IMR-90 (cell line): ENCODE results near the gene ZYG11B. TPM values are rescaled to one million over a fixed set of nuclear protein-coding genes. Genes with fewer than 3 reads are reported as not detected.

Source experiments
- ATAC-seq: fragments of 200-7000 bp; cut with Tn5 transposase; 2 replicates; pipeline ENCODE4 v1.9.1; 2020; ENCODE audit warnings: low read depth, mild to moderate bottlenecking, moderate library complexity
- BruUV-seq: library from RNA; stranded (reverse); fragments of 400-500 nt; replicated peaks from 2 replicates; lab custom pipeline; 2021; lab: Mats Ljungman, UMichigan
- CTCF ChIA-PET: fragments of 300-600 bp; formaldehyde crosslinking; extraction: SDS; loops from one replicate; lab custom pipeline; 2021; ENCODE audit warnings: antibody characterized with exemption; lab: Yijun Ruan, JAX
- POLR2A ChIA-PET: fragments of 300-600 bp; sonication (Branson Sonifier 250); formaldehyde crosslinking; loops from one replicate; lab custom pipeline; 2022; ENCODE audit warnings: antibody characterized with exemption; ENCODE audit not compliant: unreplicated experiment; lab: Charles Lee
- DNase-seq: peaks from one replicate; pipeline ENCODE4 v3.0.0; 2013
- H2AFZ ChIP-seq: replicated peaks from 2 replicates; pipeline ENCODE3; 2013; ENCODE audit warnings: low read length, mild to moderate bottlenecking; ENCODE audit not compliant: poor library complexity
- H2AK5ac ChIP-seq: 2 replicates; pipeline ENCODE4 v1.6.1; 2013; ENCODE audit warnings: low read depth, low read length, inconsistent platforms
- H2AK9ac ChIP-seq: replicated peaks from 2 replicates; pipeline ENCODE3; 2013; ENCODE audit warnings: mild to moderate bottlenecking, low read depth, low read length, moderate library complexity; ENCODE audit not compliant: poor library complexity
- H2BK120ac ChIP-seq: 2 replicates; pipeline ENCODE4 v1.6.1; 2013; ENCODE audit warnings: low read depth, low read length, inconsistent platforms
- H2BK15ac ChIP-seq: 3 replicates; pipeline ENCODE4 v1.6.1; 2013; ENCODE audit warnings: low read depth, low read length, inconsistent platforms
- H2BK20ac ChIP-seq: 2 replicates; pipeline ENCODE4 v1.6.1; 2013; ENCODE audit warnings: low read depth, mild to moderate bottlenecking, inconsistent platforms, low read length, moderate library complexity
- H2BK5ac ChIP-seq: 2 replicates; pipeline ENCODE4 v1.6.1; 2013; ENCODE audit warnings: mild to moderate bottlenecking, low read depth, low read length, inconsistent platforms; ENCODE audit not compliant: poor library complexity, severe bottlenecking
- H3K14ac ChIP-seq: replicated peaks from 2 replicates; pipeline ENCODE4 v1.6.1; 2013; ENCODE audit warnings: low read depth, low read length, inconsistent platforms
- H3K18ac ChIP-seq: 2 replicates; pipeline ENCODE4 v1.6.1; 2013; ENCODE audit warnings: low read depth, low read length, control low read depth
- H3K23ac ChIP-seq: 2 replicates; pipeline ENCODE4 v1.6.1; 2013; ENCODE audit warnings: low read depth, low read length, inconsistent platforms
- H3K27ac ChIP-seq: 2 replicates; pipeline ENCODE4 v1.5.1; 2013; ENCODE audit warnings: mild to moderate bottlenecking, control low read depth, low read length; ENCODE audit not compliant: insufficient read depth
- H3K27me3 ChIP-seq: 2 replicates; pipeline ENCODE4 v1.6.1; 2013; ENCODE audit warnings: low read length; ENCODE audit not compliant: control insufficient read depth, insufficient read depth
- H3K36me3 ChIP-seq: 2 replicates; pipeline ENCODE4 v1.6.1; 2013; ENCODE audit warnings: low read length, mixed read lengths; ENCODE audit not compliant: control insufficient read depth, insufficient read depth
- H3K4ac ChIP-seq: 2 replicates; pipeline ENCODE4 v1.6.1; 2013; ENCODE audit warnings: low read depth, low read length, inconsistent platforms
- H3K4me1 ChIP-seq: 2 replicates; pipeline ENCODE4 v1.6.1; 2013; ENCODE audit warnings: low read length, mixed read lengths; ENCODE audit not compliant: control insufficient read depth, insufficient read depth
- H3K4me2 ChIP-seq: 2 replicates; pipeline ENCODE4 v1.6.1; 2013; ENCODE audit warnings: low read depth, mild to moderate bottlenecking, control low read depth, low read length, moderate library complexity
- H3K4me3 ChIP-seq: 2 replicates; pipeline ENCODE4 v1.5.1; 2013; ENCODE audit warnings: low read depth, mild to moderate bottlenecking, control low read depth, low read length, moderate library complexity; ENCODE audit not compliant: insufficient read depth
- H3K56ac ChIP-seq: 2 replicates; pipeline ENCODE4 v1.6.1; 2013; ENCODE audit warnings: low read length, inconsistent platforms; ENCODE audit not compliant: insufficient read depth; ENCODE audit errors: extremely low read depth
- H3K79me1 ChIP-seq, 2 experiments: 2 replicates each; pipeline ENCODE4 v1.6.1; 2013; ENCODE audit warnings: low read length in 2 of 2, inconsistent platforms in 1 of 2, low read depth in 1 of 2
- H3K9ac ChIP-seq: 2 replicates; pipeline ENCODE4 v1.6.1; 2013; ENCODE audit warnings: low read depth, low read length, control low read depth
- H3K9me1 ChIP-seq: 2 replicates; pipeline ENCODE4 v1.6.1; 2013; ENCODE audit warnings: low read length, inconsistent platforms; ENCODE audit not compliant: insufficient read depth
- H3K9me3 ChIP-seq: 2 replicates; pipeline ENCODE4 v1.6.1; 2013; ENCODE audit warnings: low read length; ENCODE audit not compliant: control insufficient read depth, insufficient read depth
- H4K20me1 ChIP-seq: 2 replicates; pipeline ENCODE4 v1.6.1; 2013; ENCODE audit warnings: low read length, inconsistent platforms; ENCODE audit not compliant: insufficient read depth
- H4K5ac ChIP-seq: 2 replicates; pipeline ENCODE4 v1.6.1; 2013; ENCODE audit warnings: mild to moderate bottlenecking, low read depth, low read length, control low read depth
- H4K8ac ChIP-seq, 2 experiments: 2 replicates each; pipeline ENCODE4 v1.6.1; 2013; ENCODE audit warnings: low read depth in 2 of 2, low read length in 2 of 2, control low read depth in 1 of 2, inconsistent platforms in 1 of 2
- H4K91ac ChIP-seq: 2 replicates; pipeline ENCODE4 v1.6.1; 2013; ENCODE audit warnings: low read depth, low read length, inconsistent platforms; ENCODE audit not compliant: insufficient read depth
- SMC3 ChIP-seq: fragments of 150-350 bp; IDR thresholded peaks from 2 replicates; pipeline ENCODE4 v1.6.1; 2016; ENCODE audit warnings: low read depth, mild to moderate bottlenecking, antibody characterized with exemption, low read length, moderate library complexity
- WGBS, 2 experiments: methylation state at CpG; one replicate each; pipeline versions ENCODE4 v1.1.5 to v1.1.7; 2013; ENCODE audit warnings: missing lambda C conversion rate in 2 of 2; ENCODE audit not compliant: insufficient read length in 1 of 2; ENCODE audit errors: extremely low coverage in 2 of 2; 5-methylcytosine and 5-hydroxymethylcytosine counted together
- dilution Hi-C: fragments of 300-500 bp; cut with HindIII; formaldehyde crosslinking; loops from one replicate; pipeline ENCODE4 v1.14.3; 2018; ENCODE audit warnings: low sequenced_read_pairs; ENCODE audit not compliant: unreplicated experiment
- in situ Hi-C: fragments of 300-500 bp; cut with MboI; formaldehyde crosslinking; loops from 3 replicates; pipeline ENCODE4 v1.14.3; 2019; ENCODE audit warnings: low sequenced_read_pairs, inconsistent platforms, mixed read lengths
- intact Hi-C: fragments of 100-400 bp; cut with micrococcal nuclease; formaldehyde crosslinking; loops from 2 replicates; pipeline ENCODE4 v1.10.0; 2022
- polyA plus RNA-seq, 3 experiments: library from polyadenylated mRNA; depleted of rRNA; stranded (reverse); fragments of >200 nt; gene quantifications; 2 replicates each; pipeline ENCODE4 v1.2.3, GENCODE V29; 2012; ENCODE audit warnings: low replicate concordance in 1 of 3
- total RNA-seq: library from RNA; depleted of rRNA; stranded (reverse); fragments of >200 nt; gene quantifications from 2 replicates; pipeline ENCODE4 v1.2.3, GENCODE V29; 2012
- TF ChIP-seq, protein P1 (sequence below): fragments of 150-350 bp; IDR thresholded peaks from 2 replicates; pipeline ENCODE4 v1.6.1; 2017; ENCODE audit warnings: mild to moderate bottlenecking, antibody characterized with exemption, low read length, low read depth

The ZYG11B gene
- total and polyA plus RNA-seq, 2 of the 4 experiments (the other 2 are of a cell fraction): 8.1 to 55.2 TPM

DNA sequence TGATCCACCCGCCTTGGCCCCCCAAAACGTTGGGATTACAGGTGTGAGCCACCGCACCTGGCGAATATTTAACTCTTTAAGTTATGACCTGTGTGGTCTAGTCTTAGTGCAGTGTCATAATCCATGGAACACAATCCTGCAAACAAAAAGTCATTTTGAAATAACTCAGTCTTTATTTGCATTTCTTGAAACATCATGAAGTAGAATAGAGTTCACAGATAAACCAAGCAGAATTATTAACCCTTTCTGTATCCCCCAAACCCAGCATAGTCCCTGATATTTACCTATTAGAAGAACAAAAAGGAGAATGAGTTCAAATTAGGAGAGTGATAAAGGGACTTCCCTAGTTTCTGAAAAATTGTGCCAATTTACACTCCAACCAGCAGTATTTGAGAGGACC, 19.9 kb downstream of the ZYG11B start:
- no peak overlapping the region for H4K91ac ChIP-seq
- no peak overlapping the region for H3K18ac ChIP-seq
- no peak overlapping the region for H3K4ac ChIP-seq
- H2AFZ ChIP-seq: no peak overlapping the region
- no peak overlapping the region for H2AK9ac ChIP-seq
- no TSS peak for BruUV-seq
- H3K56ac ChIP-seq: no peak overlapping the region
- ChIA-PET CTCF (no interaction called here), POLR2A (no interaction called here)
- H2AK5ac ChIP-seq: no peak overlapping the region
- no peak overlapping the region for H4K8ac ChIP-seq
- H3K27ac ChIP-seq: no peak overlapping the region
- intact Hi-C loops (loop anchor here (5.0 kb wide), 1 partner anchor 44 kb away; no protein-coding TSS in a partner anchor), in situ Hi-C loops (no loop called here), dilution Hi-C loops (no loop called here)
- peaks cover 4% of the 10 kb centered on the region for H3K4me1 ChIP-seq
- TF ChIP-seq, protein P1, sequence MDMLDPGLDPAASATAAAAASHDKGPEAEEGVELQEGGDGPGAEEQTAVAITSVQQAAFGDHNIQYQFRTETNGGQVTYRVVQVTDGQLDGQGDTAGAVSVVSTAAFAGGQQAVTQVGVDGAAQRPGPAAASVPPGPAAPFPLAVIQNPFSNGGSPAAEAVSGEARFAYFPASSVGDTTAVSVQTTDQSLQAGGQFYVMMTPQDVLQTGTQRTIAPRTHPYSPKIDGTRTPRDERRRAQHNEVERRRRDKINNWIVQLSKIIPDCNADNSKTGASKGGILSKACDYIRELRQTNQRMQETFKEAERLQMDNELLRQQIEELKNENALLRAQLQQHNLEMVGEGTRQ: no peak
- no peak for TF ChIP-seq SMC3
- ATAC-seq: no peak
- H2BK15ac ChIP-seq: no peak overlapping the region
- no peak overlapping the region for H3K23ac ChIP-seq
- H3K36me3 ChIP-seq: no peaks in the 10 kb centered on the region; the same call in 1 of the 2 replicates
- peaks cover 7% of the 10 kb centered on the region for H4K20me1 ChIP-seq
- H3K4me3 ChIP-seq: no peak overlapping the region
- H2BK20ac ChIP-seq: no peak overlapping the region
- no peak overlapping the region for H2BK120ac ChIP-seq
- H3K9me3 ChIP-seq: no peaks in the 10 kb centered on the region
- H3K79me1 ChIP-seq: peaks cover 17 to 63% of the 10 kb centered on the region in 2 experiments
- H3K4me2 ChIP-seq: no peak overlapping the region
- no peak overlapping the region for H3K9ac ChIP-seq
- DNase-seq: no peak
- no CpG with 5 or more reads among the region's 4 CpGs for WGBS, 2 experiments
- no peak overlapping the region for H3K14ac ChIP-seq
- H2BK5ac ChIP-seq: no peak overlapping the region
- no peak overlapping the region for H4K5ac ChIP-seq
- no peaks in the 10 kb centered on the region for H3K27me3 ChIP-seq
- H3K9me1 ChIP-seq: 0 out of 2 replicates have a peak, but pooled peaks cover 2% of the 10 kb centered on the region
